Measurements from ENCODE around the gene UNK. TPM values are rescaled to one million over a fixed set of nuclear protein-coding genes. Genes with fewer than 3 reads are reported as not detected.

Gene UNK
- total and polyA plus RNA-seq, 9 of the 15 experiments (the other 6 are each of a cell fraction or from before 2014, with no cell fraction given): 12.8 to 38.6 (median 24.8) TPM

DNA sequence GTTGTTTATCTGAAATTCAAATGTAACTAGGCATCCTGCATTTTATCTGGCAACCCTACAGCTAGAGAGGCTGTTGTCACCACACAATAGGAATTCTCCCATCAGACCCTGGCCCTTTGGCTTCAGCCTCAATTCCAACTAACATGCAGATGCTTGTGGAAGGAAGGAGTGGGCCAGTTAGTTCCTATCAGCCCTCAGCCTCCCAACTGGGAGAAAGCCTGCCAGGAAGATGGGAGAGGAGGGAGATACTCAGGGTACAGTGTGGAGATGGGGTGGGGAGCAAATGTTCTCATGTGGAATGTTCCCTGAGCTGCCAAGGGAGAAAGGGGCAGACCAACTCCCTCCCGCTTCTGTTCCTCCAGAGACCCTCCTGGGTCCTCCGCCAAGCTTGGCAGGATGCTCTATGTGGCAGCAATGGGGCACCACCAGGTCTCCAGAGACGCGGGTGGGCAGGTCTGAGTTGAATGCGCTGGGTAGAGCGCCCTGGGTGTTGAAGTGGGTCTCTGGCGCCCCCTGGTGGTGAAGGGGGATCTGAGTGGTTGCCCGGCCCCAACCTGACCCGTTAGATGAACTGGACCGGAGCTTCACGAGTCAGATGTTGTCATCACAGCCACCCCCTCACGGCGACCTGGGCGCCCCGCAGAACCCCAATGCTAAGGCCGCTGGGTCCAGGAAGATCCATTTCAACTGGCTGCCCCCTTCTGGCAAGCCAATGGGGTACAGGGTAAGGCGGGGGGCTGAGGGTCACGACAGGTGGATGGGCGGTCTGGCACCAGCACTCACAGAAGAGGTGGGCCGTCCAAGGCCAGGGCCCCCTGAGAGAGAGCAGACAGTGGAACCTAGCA is 34.8 kb upstream of the UNK start:
- ChIA-PET CTCF (ENCODE audit: low intra/inter-chr PET ratio) (interaction anchor here (0.7 to 1.6 kb wide), 6 partner anchors 73 to 460 kb away, joined by 3 to 14 read pairs (median 4); partner anchors contain the start of gene SMIM5), POLR2A (interaction anchor here (0.6 to 1.6 kb wide), 9 partner anchors 12 to 134 kb away, joined by 3 to 7 read pairs (median 3); partner anchors contain the start of gene SMIM5)
- peak overlapping the region in 1 of 2 experiments; percentile 21; a peak in 2 of 4 replicates for H3K9ac ChIP-seq (ENCODE audit: insufficient read depth in 1 of 2, low read depth in 2 of 2, low read length in 2 of 2)
- ATAC-seq: peak; percentile 80
- no peaks in the 10 kb centered on the region for H3K36me3 ChIP-seq (ENCODE audit: control insufficient read depth, insufficient read depth, low read length)
- H3K27ac ChIP-seq (ENCODE audit: extremely low read depth, low read depth, low read length): no peak overlapping the region
- peak overlapping the region; percentile 63 for H3K4me2 ChIP-seq (ENCODE audit: insufficient read depth, low read length)
- peak; percentile 81 to 87 (median 86) for DNase-seq (ENCODE audit: extremely low read depth in 1 of 4, low spot score in 3 of 4)
- no peaks in the 10 kb centered on the region for H4K20me1 ChIP-seq (replicated peaks; ENCODE audit: control insufficient read depth, insufficient read depth, low read length)
- no peaks in the 10 kb centered on the region for H3K9me3 ChIP-seq (replicated peaks; ENCODE audit: control insufficient read depth, insufficient read depth, low read depth, low read length)
- intact Hi-C loops (cut with micrococcal nuclease) (loop anchor here (5.0 to 10.0 kb wide), 4 partner anchors 147 to 322 kb away; partner anchors contain the start of genes CASKIN2, CDK3 and TSEN54), in situ Hi-C loops (cut with MboI) (loop anchor here (5.0 kb wide), 2 partner anchors 132 to 322 kb away; no protein-coding TSS in a partner anchor)
- WGBS (ENCODE audit: insufficient coverage, low coverage, missing lambda C conversion rate): 7% methylated on average over 18 of the region's 20 CpGs
- H3K27me3 ChIP-seq (ENCODE audit: control insufficient read depth in 2 of 2, insufficient read depth in 2 of 2, low read length in 2 of 2): no peaks in the 10 kb centered on the region
- BruUV-seq (replicated peaks): no TSS peak
- peak; percentile 40 for FAIRE-seq
- no peak overlapping the region for H3K4me3 ChIP-seq
- no peaks in the 10 kb centered on the region for H3K9me1 ChIP-seq (ENCODE audit: control insufficient read depth, insufficient read depth, low read length)
- H2AFZ ChIP-seq (ENCODE audit: low read depth, low read length): peak overlapping the region; percentile 90
- H3K79me2 ChIP-seq (ENCODE audit: control insufficient read depth, insufficient read depth, low read length): no peaks in the 10 kb centered on the region
- H3K4me1 ChIP-seq (replicated peaks in 1 of 2; ENCODE audit: control insufficient read depth in 2 of 2, insufficient read depth in 2 of 2, low read length in 2 of 2): peaks cover 10 to 48% of the 10 kb centered on the region in 2 experiments
- no peak for TF ChIP-seq ZBTB5 (IDR thresholded peaks at IDR 0.05)
- TF ChIP-seq, protein P1, sequence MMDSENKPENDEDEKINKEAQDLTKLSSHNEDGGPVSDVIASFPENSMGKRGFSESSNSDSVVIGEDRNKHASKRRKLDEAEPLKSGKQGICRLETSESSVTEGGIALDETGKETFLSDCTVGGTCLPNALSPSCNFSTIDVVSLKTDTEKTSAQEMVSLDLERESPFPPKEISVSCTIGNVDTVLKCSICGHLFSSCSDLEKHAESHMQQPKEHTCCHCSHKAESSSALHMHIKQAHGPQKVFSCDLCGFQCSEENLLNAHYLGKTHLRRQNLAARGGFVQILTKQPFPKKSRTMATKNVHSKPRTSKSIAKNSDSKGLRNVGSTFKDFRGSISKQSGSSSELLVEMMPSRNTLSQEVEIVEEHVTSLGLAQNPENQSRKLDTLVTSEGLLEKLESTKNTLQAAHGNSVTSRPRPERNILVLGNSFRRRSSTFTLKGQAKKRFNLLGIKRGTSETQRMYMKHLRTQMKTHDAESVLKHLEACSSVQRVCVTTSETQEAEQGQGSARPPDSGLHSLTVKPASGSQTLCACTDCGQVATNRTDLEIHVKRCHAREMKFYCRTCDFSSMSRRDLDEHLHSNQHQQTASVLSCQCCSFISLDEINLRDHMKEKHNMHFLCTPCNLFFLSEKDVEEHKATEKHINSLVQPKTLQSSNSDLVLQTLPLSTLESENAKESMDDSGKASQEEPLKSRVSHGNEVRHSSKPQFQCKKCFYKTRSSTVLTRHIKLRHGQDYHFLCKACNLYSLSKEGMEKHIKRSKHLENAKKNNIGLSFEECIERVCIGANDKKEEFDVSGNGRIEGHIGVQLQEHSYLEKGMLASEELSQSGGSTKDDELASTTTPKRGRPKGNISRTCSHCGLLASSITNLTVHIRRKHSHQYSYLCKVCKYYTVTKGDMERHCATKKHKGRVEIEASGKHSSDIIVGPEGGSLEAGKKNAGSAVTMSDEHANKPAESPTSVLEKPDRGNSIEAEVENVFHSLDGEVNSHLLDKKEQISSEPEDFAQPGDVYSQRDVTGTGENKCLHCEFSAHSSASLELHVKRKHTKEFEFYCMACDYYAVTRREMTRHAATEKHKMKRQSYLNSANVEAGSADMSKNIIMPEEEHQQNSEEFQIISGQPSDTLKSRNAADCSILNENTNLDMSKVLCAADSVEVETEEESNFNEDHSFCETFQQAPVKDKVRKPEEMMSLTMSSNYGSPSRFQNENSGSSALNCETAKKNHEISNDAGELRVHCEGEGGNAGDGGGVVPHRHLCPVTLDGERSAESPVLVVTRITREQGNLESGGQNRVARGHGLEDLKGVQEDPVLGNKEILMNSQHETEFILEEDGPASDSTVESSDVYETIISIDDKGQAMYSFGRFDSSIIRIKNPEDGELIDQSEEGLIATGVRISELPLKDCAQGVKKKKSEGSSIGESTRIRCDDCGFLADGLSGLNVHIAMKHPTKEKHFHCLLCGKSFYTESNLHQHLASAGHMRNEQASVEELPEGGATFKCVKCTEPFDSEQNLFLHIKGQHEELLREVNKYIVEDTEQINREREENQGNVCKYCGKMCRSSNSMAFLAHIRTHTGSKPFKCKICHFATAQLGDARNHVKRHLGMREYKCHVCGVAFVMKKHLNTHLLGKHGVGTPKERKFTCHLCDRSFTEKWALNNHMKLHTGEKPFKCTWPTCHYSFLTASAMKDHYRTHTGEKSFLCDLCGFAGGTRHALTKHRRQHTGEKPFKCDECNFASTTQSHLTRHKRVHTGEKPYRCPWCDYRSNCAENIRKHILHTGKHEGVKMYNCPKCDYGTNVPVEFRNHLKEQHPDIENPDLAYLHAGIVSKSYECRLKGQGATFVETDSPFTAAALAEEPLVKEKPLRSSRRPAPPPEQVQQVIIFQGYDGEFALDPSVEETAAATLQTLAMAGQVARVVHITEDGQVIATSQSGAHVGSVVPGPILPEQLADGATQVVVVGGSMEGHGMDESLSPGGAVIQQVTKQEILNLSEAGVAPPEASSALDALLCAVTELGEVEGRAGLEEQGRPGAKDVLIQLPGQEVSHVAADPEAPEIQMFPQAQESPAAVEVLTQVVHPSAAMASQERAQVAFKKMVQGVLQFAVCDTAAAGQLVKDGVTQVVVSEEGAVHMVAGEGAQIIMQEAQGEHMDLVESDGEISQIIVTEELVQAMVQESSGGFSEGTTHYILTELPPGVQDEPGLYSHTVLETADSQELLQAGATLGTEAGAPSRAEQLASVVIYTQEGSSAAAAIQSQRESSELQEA (IDR thresholded peaks at IDR 0.05; ENCODE audit: low read depth): no peak
- no peak for TF ChIP-seq ZNF263 (CRISPR knock-in tag; IDR thresholded peaks at IDR 0.05; ENCODE audit: borderline replicate concordance)
- TF ChIP-seq SMARCE1 (IDR thresholded peaks at IDR 0.05): no peak
- TF ChIP-seq ARID1B (IDR thresholded peaks at IDR 0.05): no peak
- TF ChIP-seq SOX6 (IDR thresholded peaks at IDR 0.05): no peak
- no peak for TF ChIP-seq NR2C1 (IDR thresholded peaks at IDR 0.05)
- no peak for TF ChIP-seq NR2C1 (tag; IDR thresholded peaks at IDR 0.05)
- TF ChIP-seq RBM22 (IDR thresholded peaks at IDR 0.05; ENCODE audit: low read depth, low read length, poor library complexity, severe bottlenecking): no peak
- no peak for TF ChIP-seq KDM1A (IDR thresholded peaks at IDR 0.05)
- no peak; the same call in 1 of the 2 replicates for TF ChIP-seq ZNF76 (CRISPR knock-in tag; IDR thresholded peaks at IDR 0.05; ENCODE audit: borderline replicate concordance)
- no peak for TF ChIP-seq KHSRP (IDR thresholded peaks at IDR 0.05)
